GM21360 (cell line): ENCODE results near the gene CPNE9.

Experiments
- ATAC-seq: cut with Tn5 transposase; IDR thresholded peaks from one replicate; pipeline ENCODE4 v1.9.1; 2021; ENCODE audit warnings: mild to moderate bottlenecking, moderate library complexity; ENCODE audit not compliant: unreplicated experiment

Gene CPNE9, protein sequence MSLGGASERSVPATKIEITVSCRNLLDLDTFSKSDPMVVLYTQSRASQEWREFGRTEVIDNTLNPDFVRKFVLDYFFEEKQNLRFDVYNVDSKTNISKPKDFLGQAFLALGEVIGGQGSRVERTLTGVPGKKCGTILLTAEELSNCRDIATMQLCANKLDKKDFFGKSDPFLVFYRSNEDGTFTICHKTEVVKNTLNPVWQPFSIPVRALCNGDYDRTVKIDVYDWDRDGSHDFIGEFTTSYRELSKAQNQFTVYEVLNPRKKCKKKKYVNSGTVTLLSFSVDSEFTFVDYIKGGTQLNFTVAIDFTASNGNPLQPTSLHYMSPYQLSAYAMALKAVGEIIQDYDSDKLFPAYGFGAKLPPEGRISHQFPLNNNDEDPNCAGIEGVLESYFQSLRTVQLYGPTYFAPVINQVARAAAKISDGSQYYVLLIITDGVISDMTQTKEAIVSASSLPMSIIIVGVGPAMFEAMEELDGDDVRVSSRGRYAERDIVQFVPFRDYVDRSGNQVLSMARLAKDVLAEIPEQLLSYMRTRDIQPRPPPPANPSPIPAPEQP

DNA sequence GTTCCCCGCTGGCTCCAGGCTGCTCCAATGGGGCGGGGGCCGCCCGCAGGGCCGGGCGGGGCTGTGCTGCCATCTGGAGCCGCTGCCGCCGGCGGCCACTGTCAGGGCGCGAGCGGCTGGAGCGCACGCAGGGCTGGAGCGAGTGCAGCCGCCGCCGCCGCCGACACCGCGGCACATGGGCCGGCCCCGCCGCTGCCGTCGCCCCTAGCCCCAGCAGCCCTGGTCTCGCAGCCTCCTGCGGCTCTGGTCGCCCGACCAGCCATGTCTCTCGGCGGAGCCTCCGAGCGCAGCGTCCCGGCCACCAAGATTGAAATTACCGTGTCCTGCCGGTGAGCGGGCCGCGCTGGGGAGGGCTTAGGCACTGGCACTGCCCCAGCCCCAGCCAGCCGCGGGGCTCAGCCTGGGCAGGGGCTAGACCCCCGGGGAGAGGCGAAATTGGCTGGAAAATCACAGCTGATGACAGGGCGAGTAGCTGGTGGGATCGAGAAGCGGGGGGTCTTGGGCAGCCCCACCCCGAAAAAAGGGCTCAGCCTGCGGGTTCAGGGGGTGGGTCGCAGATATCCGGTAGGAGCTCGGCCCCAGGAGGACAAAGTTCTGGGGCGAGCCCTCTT is at the start of gene CPNE9:
Gene CPNE9, plus strand, starts transcription at position 98 of the 611 bp plus-strand sequence. Its CDS starts 164 bp downstream, at position 262.
- no peak for ATAC-seq

DNA sequence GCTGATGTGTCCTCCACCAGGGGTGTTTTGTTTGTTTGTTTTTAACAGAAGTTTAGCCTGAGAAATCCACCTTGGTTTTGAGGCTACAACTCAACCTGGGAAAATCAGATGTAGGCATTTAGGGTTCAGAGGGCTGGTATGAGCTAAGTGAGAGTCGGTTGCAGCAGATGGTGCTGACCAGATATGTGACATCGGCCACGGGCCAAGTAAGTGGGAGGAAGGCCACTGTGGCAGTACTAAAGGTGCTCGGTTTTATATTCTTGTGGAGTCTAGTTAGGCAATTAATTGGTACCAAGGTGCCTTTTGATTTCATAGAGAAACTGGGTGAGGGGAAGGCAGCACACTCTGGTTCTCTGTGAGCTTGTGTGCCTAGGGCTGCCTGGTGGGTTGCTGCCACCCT is 43.8 kb upstream of the CPNE9 start:
- no peak for ATAC-seq

DNA sequence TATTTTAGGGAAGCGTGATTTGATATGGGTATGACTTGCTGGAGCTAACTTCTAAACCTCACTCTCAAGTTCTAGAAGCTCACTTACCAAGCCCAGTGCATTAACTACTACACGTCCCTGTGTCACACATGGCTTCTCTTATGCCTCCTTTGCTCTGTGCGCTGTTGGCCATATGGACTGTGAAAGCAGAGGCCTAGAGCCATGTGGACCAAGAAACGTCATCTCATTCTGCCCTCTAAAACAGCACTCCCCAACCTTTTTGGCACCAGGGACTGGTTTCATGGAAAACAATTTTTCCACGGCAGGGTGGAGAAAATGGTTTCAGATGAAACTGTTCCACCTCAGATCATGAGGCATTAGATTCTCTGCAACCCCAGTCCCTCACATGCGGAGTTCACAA is 42.7 kb upstream of the CPNE9 start:
- ATAC-seq: no peak

DNA sequence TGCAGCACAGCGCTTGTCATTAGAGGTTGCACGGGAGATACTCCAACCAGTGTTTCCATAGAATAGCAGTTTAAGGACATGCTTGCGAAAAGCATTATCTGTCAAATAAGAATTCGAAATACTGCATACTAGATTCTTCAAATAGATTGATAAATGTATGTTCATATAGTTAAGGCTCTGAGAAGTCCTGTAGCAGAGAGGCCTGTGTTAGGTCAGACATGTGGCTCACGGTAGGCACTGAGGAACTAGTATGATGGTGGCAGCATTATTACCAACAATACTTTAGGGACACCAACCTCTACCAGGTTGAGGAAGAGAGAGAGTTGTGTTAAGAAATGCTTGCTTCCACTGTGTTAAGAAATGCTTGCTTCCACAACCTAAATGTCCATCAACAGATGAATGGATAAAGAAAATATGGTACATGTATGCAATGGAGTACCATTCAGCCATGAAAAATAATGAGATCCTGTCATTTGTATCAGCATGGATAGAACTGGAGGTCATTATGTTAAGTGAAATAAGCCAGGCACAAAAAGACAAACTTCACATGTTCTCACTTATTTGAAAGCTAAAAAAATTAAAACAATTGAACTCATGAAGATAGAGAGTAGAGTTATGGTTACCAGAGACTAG is 39.4 kb upstream of the CPNE9 start:
- ATAC-seq: no peak

DNA sequence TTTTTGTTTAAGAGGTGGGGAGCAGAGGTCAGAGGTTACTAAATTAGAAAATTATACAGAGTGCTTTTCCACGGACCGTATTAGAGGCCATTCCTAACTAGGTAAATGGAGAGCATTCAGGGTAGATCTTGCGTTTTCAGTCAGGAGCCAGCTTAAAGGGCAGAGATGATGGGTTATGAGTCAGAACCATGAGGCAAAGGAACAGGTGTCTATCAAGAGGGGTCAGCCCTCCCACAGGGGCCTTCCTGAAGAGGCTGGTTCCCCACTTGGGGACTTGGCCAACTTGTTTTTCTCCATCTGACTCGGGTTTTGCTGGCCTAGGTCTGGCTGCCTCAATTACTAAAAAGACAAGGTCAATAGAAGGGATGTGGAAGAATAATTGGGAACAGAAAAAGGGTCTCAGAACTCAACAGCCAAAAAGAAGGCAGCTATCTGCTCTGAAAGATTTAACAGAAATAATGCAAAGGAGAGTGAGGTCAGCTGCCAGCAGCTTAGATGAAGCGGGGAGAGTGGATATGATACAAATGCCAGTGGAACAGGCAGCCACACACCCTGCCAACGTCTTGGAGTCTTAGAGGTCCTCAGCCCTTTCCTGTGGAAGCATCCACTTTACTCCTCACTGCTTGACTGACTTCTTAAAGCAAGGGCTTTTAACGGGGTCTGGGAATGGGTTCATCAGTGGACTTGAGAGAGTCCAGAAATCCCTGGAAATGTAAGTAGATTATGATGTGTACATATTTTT is 36.8 kb upstream of the CPNE9 start:
- no peak for ATAC-seq

DNA sequence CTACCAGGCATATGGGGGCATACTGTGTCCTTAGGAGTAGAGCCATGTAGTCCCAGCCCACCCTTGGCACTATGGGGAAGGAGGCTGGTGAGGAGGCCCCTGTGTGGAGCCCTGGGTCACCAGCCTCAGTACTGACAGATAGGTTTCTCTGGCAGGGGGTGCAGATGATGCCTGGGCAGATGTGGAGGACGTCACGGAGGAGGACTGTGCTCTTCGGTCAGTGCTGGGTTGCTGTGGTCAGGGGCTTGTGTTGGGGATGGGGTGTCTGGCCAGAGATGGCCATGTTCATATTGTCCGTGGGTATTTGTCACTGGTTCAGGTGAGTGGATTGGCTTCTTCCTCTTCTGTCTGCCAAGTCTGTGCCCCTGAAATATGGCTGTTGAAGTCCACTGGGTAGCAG is 34.4 kb upstream of the CPNE9 start:
- ATAC-seq: no peak

DNA sequence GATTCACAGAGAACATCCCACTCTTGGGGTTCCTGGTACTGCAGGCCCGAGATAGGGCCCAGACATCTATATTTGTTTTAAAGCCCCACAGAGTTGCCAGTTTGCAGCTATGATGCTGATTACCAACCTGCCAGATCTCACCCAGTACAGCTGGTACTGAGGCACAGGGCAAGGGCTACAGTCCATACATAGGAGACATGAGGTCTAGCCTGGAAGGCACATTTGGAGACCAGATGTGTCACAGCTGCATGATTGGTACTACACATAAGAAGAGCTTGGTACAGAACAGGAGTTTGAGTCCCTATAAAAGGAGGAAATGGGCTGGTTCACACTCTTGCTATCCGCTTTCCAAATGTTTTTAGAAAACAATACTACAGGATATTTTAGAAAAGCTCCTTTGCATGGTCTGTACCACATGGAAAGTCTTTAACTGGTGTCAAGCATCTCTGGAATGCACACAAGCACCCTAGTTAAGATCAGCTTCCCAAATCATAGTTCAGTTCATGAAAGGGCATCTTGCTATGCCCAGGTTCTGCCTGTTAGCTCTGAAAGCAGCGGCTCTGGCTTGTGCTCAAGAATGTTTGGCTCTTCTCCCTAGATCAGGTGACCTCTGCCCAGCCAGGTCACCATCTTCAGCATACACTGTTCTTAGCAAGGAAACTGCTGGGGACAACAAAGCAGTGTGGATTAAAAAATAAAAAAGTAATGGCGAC is 33.8 kb upstream of the CPNE9 start:
- no peak for ATAC-seq

DNA sequence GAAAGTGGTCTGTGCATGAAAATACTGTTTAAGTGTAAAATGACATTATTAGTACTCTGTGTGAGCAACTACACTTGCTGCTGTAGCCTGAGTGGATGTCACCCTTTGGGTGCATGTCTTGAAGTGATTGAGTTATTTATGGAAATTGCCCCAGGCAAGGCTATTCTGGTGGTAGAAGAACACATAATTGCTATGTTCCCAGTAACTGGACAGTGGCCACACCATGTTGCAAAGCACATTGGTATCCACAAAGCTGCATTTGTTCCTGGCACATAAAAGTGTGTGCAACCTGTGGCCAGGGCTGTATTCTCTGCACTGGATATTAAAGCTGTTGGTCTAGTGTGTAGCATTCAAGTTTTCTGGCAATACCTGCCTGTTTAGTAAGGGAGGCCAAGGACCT is 30.6 kb upstream of the CPNE9 start:
- ATAC-seq: no peak

DNA sequence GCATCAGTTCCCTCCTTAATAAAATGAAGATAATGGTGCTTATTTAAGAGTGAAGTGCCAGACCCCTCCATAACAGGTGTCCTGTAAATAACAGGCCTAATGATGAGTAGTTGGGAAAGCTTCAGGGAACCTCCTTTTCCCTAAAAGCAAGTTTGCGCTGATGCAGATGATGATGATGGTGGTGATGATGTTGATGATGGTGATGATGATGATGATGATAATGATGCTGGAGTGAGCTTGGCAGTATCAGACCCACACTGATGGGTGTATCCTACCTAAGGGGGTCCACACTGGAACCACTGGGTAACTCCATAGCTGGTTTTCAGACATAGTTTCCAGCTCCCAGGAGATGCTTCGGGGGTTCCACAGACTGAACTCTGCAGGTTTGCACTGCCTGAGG is 29.9 kb upstream of the CPNE9 start:
- ATAC-seq: no peak

DNA sequence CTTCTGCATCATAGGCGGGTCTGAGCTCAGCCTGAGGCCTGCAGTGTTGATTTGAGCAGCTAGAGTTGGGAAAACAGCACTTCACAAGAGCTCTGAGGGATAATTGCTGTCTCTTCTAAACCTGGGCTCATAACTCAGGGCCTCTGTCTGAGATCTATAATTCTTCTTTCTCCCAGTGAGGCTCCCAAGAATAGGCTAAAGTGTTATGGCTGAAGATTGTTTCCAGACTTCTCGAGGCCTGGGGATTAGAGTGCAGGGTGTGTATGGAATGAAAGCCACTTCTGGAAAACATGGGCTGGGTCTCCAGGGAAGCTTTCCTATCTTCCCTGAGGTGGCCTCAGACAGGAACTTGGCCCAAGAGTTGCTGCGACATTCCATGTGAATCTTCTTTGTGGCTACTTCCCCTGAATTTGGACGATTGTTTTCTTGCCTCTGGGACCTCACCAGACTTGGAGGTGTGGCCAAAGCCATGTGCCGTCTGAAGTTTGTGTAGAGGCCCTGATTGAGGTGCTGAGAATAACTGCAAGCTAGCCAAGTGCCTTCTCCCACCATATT is 27.8 kb upstream of the CPNE9 start:
- ATAC-seq: no peak

DNA sequence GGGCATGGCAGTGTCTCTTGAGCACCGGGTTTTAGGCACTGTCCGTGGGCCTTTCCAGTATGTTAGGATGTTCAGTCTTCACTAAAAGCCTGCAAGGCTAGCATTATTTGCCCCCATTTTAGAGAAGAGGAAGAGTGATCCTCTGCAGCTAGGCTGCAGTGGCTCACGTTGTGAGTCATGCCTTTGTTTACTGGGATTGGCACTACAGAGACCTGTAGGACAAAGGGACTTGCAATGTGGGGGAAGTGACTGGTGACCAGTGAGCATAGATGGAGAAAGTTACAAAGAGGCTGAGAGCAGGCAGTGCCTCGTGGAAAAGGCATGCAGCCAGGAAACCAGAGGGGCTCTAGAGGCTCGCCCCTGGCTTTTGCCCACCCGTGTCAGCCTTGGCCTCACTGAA is 26.8 kb upstream of the CPNE9 start:
- no peak for ATAC-seq

DNA sequence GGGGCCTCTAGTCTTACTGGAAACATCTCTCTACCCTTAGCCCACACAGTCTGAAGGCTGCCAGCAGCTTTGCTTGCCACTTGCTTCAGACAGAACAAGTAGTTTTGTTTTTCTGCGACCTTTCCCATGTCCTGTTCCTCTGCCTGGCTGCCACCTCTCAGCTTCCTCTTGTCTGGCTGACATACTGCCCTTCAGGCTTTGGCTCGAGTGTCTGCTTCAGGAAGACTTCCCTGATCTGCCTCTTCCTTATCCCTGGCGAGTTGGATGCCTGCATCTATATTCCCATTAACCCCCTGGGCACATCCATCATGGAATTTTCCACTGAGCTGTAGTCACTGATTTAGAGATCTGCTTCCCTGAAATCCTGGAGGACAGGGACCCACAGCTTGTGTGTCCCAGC is 25.1 kb upstream of the CPNE9 start:
- ATAC-seq: no peak

DNA sequence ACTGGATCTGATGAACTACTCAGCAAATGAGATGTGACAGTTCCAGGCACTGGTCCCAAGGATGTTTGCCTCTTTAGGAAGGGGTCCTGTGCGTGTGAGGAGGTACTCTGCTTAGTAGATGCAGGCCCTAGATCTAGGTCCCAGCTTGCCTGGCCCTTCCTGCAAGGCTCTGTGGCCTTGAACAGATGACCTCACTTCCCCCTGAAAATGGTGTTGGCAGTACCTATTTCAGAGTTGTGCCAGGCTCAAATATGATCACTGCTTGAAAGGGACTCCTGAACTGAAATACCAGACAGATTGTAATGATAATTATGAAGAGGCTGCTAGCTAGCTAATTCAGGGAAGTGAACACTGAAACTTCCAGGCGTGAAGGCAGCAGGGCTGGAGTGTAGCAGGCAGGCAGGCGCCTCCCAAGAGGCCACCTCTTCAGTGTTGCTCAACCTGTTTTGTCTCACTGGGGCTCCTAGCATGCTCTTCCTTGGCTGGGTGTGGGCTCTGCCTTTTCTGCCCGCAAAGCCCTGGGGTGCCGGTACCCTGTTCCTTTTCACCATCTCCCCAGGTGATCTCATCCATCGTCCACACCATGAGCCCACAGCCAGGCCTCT is 24.1 kb upstream of the CPNE9 start:
- no peak for ATAC-seq

DNA sequence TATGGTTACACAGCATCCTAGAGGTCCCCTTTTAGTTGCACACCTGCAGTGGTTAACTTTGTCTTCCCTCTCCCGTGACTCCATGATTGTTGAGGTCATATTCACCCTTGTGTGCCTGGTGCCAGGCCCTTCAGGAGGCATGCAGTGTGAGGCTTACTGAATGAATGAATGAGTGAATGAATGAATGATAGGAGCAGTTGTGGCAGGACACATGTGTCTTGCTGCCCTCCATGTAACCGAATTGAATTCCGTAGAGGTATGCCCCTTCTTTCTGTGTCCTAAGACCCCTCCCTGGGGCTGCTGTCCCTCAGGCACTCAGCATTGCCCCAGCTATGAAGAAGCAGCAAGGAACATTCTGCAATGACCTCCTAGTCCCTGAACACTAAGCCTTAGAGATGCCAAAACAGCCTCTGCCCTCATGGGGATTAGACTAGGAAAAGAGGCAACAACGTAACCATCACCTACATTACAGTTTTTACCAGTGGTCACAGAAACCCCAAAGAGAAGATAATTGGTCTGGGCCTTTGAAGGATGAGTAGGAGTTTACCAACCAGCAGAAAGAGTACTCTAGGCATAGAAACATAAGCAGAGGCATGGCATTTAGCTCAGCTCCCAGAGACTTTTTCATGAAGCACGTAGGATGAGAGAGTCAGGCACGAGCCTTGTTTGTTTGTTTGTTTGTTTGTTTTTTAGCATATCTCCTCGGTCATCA is 22.5 kb upstream of the CPNE9 start:
- ATAC-seq: no peak

DNA sequence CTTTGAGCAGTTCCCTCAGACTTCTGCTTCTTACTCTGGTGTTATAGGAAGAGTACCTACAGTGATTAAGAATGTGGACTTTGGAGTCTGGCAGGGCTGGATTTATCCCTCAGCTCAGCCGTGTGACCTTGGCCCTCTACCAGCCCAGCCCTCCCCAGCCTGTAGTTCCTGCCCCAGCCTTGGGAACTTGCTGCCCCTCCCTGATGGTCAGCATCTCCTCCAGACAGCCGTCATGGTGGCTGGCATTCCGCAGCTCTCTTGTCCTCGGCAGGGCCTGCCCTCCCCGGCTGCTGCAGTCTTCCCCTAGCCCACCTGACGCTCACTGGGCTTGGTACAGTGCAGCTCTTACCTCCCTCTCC is 21.9 kb upstream of the CPNE9 start:
- no peak for ATAC-seq

DNA sequence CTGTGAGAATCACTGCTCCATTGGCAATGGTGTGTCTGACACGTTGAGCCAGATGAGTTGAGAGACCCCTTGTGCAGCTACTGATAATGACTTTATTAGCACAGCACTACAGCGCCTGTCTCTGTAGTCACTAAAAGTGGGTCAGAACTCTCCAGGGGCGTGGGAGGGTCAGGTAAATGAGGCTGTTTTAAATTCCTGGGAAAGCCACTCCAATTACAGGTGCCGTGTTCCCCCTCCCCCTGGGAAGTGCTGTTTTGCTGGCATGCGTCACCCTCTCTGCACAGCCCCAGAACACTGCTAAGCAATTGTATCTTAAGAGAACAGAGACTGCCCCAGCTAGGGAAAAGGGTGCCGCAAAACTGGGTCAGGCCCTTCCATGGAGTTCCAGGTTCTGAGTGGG is 21.5 kb upstream of the CPNE9 start:
- no peak for ATAC-seq

DNA sequence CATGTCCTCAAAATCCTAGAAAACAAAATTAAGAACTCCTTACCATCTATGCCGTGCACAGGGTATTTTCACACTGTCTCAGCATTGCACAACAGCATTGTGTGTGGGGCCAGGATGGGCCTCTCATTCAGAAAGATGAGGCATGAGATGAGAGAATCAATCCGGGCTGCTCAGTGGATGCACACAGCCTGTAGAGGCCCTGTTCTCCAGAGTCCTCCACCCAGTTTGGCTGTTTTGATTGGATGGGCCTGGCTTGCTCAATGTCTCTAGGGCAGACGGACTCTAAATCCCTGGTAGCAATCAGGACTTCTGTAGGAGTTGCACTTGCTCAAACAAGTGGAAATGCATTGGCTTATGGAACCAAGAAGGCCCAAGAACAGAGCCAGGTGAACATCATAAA is 20.2 kb upstream of the CPNE9 start:
- no peak for ATAC-seq

DNA sequence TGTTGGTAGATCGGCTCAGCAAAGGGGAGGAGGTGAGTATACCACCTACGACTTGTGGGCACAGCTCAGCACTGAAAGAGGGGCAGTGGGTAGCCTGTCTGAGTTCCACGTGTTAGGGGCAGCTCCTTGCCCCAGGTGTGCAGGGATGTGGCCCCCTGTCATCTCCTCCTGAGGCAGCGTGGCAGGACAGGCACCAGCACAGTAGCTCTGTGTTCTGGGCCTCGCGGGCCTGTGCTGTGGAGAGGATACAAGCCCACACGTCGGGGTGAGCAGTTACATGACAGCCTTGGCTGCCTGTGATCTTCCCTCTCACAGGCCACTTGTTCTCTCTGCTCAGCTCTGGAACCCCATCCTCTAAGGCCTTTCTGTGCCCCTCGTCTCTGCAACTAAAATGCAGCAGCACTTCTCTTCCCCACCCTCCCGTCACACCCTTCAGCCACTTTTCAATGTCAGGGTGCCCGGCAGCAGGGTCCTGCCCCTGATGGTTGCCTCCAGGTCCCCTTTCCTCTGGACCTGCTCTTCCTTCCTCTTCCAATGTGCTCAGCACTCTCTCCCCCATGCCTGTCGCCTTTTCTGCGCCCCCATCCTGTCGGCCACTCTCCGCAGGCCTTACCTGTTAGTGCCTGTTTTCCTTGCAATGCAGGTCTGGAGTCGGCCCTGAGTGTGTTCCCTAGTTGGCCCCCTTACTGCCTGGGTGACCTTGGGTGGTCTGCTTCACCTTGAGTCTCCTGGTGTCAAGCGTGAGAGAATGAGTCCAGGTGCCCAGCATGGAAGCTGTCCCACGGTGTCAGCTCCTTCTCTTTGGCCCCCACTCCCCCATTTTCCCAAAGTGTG is 18.2 kb upstream of the CPNE9 start:
- no peak for ATAC-seq
